SK-N-SH (cell line): ENCODE measurements around the gene SUN2. TPM values are rescaled to one million over a fixed set of nuclear protein-coding genes. Genes with fewer than 3 reads are reported as not detected.

Experiments used
- CTCF ChIA-PET: fragments of 300-600, 350-600 bp; formaldehyde crosslinking; extraction: SDS; loops from one replicate; lab custom pipeline; 2021; lab: Yijun Ruan, JAX
- POLR2A ChIA-PET: fragments of 350-600 bp; sonication (Branson Sonifier 250); formaldehyde crosslinking; extraction: SDS; loops from one replicate; lab custom pipeline; 2020; ENCODE audit warnings: antibody characterized with exemption, inconsistent platforms; lab: Yijun Ruan, JAX
- DNase-seq: peaks from one replicate; pipeline ENCODE4 v3.0.0; 2012
- H2AFZ ChIP-seq: fragments of 200-600 bp; sonication (generic); 2 replicates; pipeline ENCODE4 v1.8.1; 2016; ENCODE audit warnings: antibody characterized with exemption, mild to moderate bottlenecking, low read depth
- H3F3A ChIP-seq: fragments of 200-600 bp; sonication (generic); replicated peaks from 2 replicates; pipeline ENCODE3; 2016; ENCODE audit warnings: antibody characterized with exemption, mild to moderate bottlenecking; ENCODE audit not compliant: insufficient read depth
- H3K27ac ChIP-seq, 2 experiments: fragments of 200-500 bp in 1 of 2; fragments of 200-600 bp in 1 of 2; sonication (Bioruptor generic) in 1 of 2; sonication (generic), shearing (Covaris generic) in 1 of 2; 2 replicates each; pipeline versions ENCODE4 v1.5.1 to v1.6.1; 2014 to 2016; ENCODE audit warnings: low read depth in 2 of 2, inconsistent platforms in 1 of 2, low read length in 1 of 2, mild to moderate bottlenecking in 1 of 2, mixed read lengths in 1 of 2
- H3K27me3 ChIP-seq: fragments of 200-600 bp; sonication (generic), shearing (Covaris generic); 2 replicates; pipeline ENCODE4 v1.6.1; 2016; ENCODE audit warnings: mixed run types; ENCODE audit not compliant: insufficient read depth
- H3K36me3 ChIP-seq, 2 experiments: fragments of 200-500 bp in 1 of 2; fragments of 200-600 bp in 1 of 2; sonication (Bioruptor generic) in 1 of 2; sonication (generic) in 1 of 2; replicated peaks in 1 of 2; 2 replicates each; pipeline versions ENCODE3 to v1.5.1; 2014 to 2016; ENCODE audit warnings: low read length in 1 of 2, mild to moderate bottlenecking in 1 of 2; ENCODE audit not compliant: insufficient read depth in 2 of 2, control insufficient read depth in 1 of 2
- H3K4me1 ChIP-seq, 2 experiments: fragments of 200-500 bp in 1 of 2; fragments of 200-600 bp in 1 of 2; sonication (Bioruptor generic) in 1 of 2; sonication (generic), shearing (Covaris generic) in 1 of 2; 2 replicates each; pipeline versions ENCODE4 v1.5.1 to v1.6.1; 2014 to 2016; ENCODE audit warnings: low read depth in 1 of 2, low read length in 1 of 2, mixed run types in 1 of 2; ENCODE audit not compliant: insufficient read depth in 2 of 2, control insufficient read depth in 1 of 2
- H3K4me2 ChIP-seq: fragments of 200-600 bp; sonication (generic), shearing (Covaris generic); 2 replicates; pipeline ENCODE4 v1.6.1; 2017; ENCODE audit warnings: mixed run types
- H3K4me3 ChIP-seq, 2 experiments: fragments of 200-500 bp in 1 of 2; fragments of 200-600 bp in 1 of 2; sonication (Bioruptor generic) in 1 of 2; sonication (generic), shearing (Covaris generic) in 1 of 2; 2 replicates each; pipeline versions ENCODE4 v1.5.1 to v1.8.1; 2014 to 2016; ENCODE audit warnings: low read depth in 2 of 2, inconsistent platforms in 1 of 2, low read length in 1 of 2, mild to moderate bottlenecking in 1 of 2, mixed read lengths in 1 of 2, moderate library complexity in 1 of 2
- H3K79me2 ChIP-seq: fragments of 200-600 bp; sonication (generic); 2 replicates; pipeline ENCODE4 v1.8.1; 2017; ENCODE audit warnings: mild to moderate bottlenecking; ENCODE audit not compliant: insufficient read depth
- H3K9ac ChIP-seq: fragments of 200-600 bp; sonication (generic); 2 replicates; pipeline ENCODE4 v1.6.1; 2017; ENCODE audit warnings: mixed run types
- H3K9me2 ChIP-seq: fragments of 200-600 bp; sonication (generic); 2 replicates; pipeline ENCODE4 v1.6.1; 2017; ENCODE audit warnings: mixed run types
- H3K9me3 ChIP-seq: fragments of 200-600 bp; sonication (generic); 2 replicates; pipeline ENCODE4 v1.6.1; 2017; ENCODE audit warnings: mixed run types, mild to moderate bottlenecking, moderate library complexity
- H4K20me1 ChIP-seq: fragments of 200-600 bp; sonication (generic); 2 replicates; pipeline ENCODE4 v1.6.1; 2017; ENCODE audit warnings: mild to moderate bottlenecking, mixed run types; ENCODE audit not compliant: insufficient read depth
- CHD2 ChIP-seq: fragments of 150-350 bp; IDR thresholded peaks from 2 replicates; pipeline ENCODE4 v1.6.1; 2018; ENCODE audit warnings: low read length; ENCODE audit not compliant: partially characterized antibody
- EP300 ChIP-seq, 2 experiments: IDR thresholded peaks; 2 replicates each; pipeline versions ENCODE4 v1.4.0 to v1.6.1; 2012; ENCODE audit warnings: borderline replicate concordance in 1 of 2, low read depth in 1 of 2, low read length in 1 of 2
- EZH2phosphoT487 ChIP-seq: fragments of 200-600 bp; sonication (generic); IDR thresholded peaks from 2 replicates; pipeline ENCODE4 v1.6.1; 2017; ENCODE audit warnings: low read depth, mixed run types, mild to moderate bottlenecking, antibody characterized with exemption, moderate library complexity, borderline replicate concordance
- FOSL2 ChIP-seq: IDR thresholded peaks from 2 replicates; pipeline ENCODE4 v1.4.0; 2012; ENCODE audit warnings: low read depth, mild to moderate bottlenecking, moderate library complexity, borderline replicate concordance
- GABPA ChIP-seq: IDR thresholded peaks from 2 replicates; pipeline ENCODE4 v1.4.0; 2012; ENCODE audit warnings: low read depth, mild to moderate bottlenecking
- JUND ChIP-seq: IDR thresholded peaks from 2 replicates; pipeline ENCODE4 v1.4.0; 2012
- MAX ChIP-seq: IDR thresholded peaks from 2 replicates; pipeline ENCODE4 v1.4.0; 2012; ENCODE audit warnings: low read depth
- MEF2A ChIP-seq: IDR thresholded peaks from 2 replicates; pipeline ENCODE4 v1.4.0; 2012; ENCODE audit warnings: low read depth, borderline replicate concordance
- NFIC ChIP-seq: IDR thresholded peaks from 2 replicates; pipeline ENCODE4 v1.4.0; 2012; ENCODE audit warnings: borderline replicate concordance
- NRF1 ChIP-seq: IDR thresholded peaks from 2 replicates; pipeline ENCODE4 v1.6.1; 2012; ENCODE audit warnings: low read depth, mild to moderate bottlenecking, low read length
- POLR2AphosphoS5 ChIP-seq: IDR thresholded peaks from 2 replicates; pipeline ENCODE4 v1.6.1; 2012; ENCODE audit warnings: low read depth, low read length
- RCOR1 ChIP-seq: fragments of 150-350 bp; IDR thresholded peaks from 2 replicates; pipeline ENCODE4 v1.6.1; 2017; ENCODE audit warnings: antibody characterized with exemption, low read length
- RFX5 ChIP-seq: IDR thresholded peaks from 2 replicates; pipeline ENCODE4 v1.6.1; 2012; ENCODE audit warnings: mild to moderate bottlenecking, improper control_type of control experiment, low read length
- SMC3 ChIP-seq: IDR thresholded peaks from 2 replicates; pipeline ENCODE4 v1.6.1; 2012; ENCODE audit warnings: low read depth, low read length, improper control_type of control experiment
- ZBTB33 ChIP-seq: IDR thresholded peaks from 2 replicates; pipeline ENCODE4 v1.4.0; 2012; ENCODE audit warnings: low read depth, borderline replicate concordance
- WGBS: methylation state at CpG from one replicate; pipeline ENCODE4 v1.1.6; 2017; ENCODE audit warnings: low lambda C conversion rate; 5-methylcytosine and 5-hydroxymethylcytosine counted together
- polyA plus RNA-seq, 3 experiments: library from polyadenylated mRNA; depleted of rRNA; stranded (reverse); fragments of >200 nt; gene quantifications; 2 replicates each; pipeline ENCODE4 v1.2.3, GENCODE V29; 2012
- TF ChIP-seq, protein P1 (sequence below): fragments of 200-600 bp; sonication (generic); IDR thresholded peaks from 2 replicates; pipeline ENCODE4 v1.6.1; 2017; ENCODE audit warnings: antibody characterized with exemption, mild to moderate bottlenecking, moderate library complexity
- TF ChIP-seq, protein P2 (sequence below): fragments of 150-350 bp; IDR thresholded peaks from 2 replicates; pipeline ENCODE4 v1.6.1; 2017; ENCODE audit warnings: antibody characterized with exemption, low read length, low read depth, borderline replicate concordance
- TF ChIP-seq, protein P3 (sequence below): IDR thresholded peaks from 2 replicates; pipeline ENCODE4; 2012

SUN2 gene
- polyA plus RNA-seq, 1 of the 3 experiments (the other 2 are of a cell fraction), result 10.2 TPM

GRCh38 chr22:38730411-38730871 is 25.4 kb downstream of the SUN2 start (continued):
- no peak for TF ChIP-seq GABPA
- TF ChIP-seq, protein P1, sequence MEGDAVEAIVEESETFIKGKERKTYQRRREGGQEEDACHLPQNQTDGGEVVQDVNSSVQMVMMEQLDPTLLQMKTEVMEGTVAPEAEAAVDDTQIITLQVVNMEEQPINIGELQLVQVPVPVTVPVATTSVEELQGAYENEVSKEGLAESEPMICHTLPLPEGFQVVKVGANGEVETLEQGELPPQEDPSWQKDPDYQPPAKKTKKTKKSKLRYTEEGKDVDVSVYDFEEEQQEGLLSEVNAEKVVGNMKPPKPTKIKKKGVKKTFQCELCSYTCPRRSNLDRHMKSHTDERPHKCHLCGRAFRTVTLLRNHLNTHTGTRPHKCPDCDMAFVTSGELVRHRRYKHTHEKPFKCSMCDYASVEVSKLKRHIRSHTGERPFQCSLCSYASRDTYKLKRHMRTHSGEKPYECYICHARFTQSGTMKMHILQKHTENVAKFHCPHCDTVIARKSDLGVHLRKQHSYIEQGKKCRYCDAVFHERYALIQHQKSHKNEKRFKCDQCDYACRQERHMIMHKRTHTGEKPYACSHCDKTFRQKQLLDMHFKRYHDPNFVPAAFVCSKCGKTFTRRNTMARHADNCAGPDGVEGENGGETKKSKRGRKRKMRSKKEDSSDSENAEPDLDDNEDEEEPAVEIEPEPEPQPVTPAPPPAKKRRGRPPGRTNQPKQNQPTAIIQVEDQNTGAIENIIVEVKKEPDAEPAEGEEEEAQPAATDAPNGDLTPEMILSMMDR, result no peak
- TF ChIP-seq POLR2AphosphoS5, result no peak
- TF ChIP-seq FOSL2, result no peak
- no peak for TF ChIP-seq JUND

- CTCF ChIA-PET, result no interaction called here
- POLR2A ChIA-PET, result no interaction called here
Observed at GRCh38 chr22:38729946-38730345, 25.9 kb downstream of the SUN2 start.

GRCh38 chr22:38728871-38729796 is 26.7 kb downstream of the SUN2 start:
- Histone ChIP-seq H3K9me3 (no peaks in the 10 kb centered on the region), H4K20me1 (no peaks in the 10 kb centered on the region), H3K27me3 (no peaks in the 10 kb centered on the region), H3K79me2 (no peaks in the 10 kb centered on the region), H3K9me2 (no peaks in the 10 kb centered on the region), H3K4me3 (no peak overlapping the region), H3K36me3 (peaks cover 0 to 31% of the 10 kb centered on the region in 2 experiments), H2AFZ (no peak overlapping the region), H3K4me2 (no peak overlapping the region), H3F3A (no peaks in the 10 kb centered on the region), H3K4me1 (no peaks in the 10 kb centered on the region; a peak in 1 of 4 replicates), H3K9ac (no peak overlapping the region), H3K27ac (no peak overlapping the region)
- WGBS, result 92% methylated on average over 7 of the region's 18 CpGs
- ChIA-PET CTCF (no interaction called here), POLR2A (no interaction called here)
- no peak for DNase-seq
- TF ChIP-seq MEF2A (no peak), NRF1 (no peak), CHD2 (no peak), MAX (no peak), ZBTB33 (no peak), EZH2phosphoT487 (no peak), JUND (no peak), EP300 (IDR thresholded peaks at IDR 0.05; ENCODE audit: borderline replicate concordance in 1 of 2, low read depth in 1 of 2, low read length in 1 of 2) (no peak), RFX5 (no peak), RCOR1 (no peak)
- TF ChIP-seq, protein P2, sequence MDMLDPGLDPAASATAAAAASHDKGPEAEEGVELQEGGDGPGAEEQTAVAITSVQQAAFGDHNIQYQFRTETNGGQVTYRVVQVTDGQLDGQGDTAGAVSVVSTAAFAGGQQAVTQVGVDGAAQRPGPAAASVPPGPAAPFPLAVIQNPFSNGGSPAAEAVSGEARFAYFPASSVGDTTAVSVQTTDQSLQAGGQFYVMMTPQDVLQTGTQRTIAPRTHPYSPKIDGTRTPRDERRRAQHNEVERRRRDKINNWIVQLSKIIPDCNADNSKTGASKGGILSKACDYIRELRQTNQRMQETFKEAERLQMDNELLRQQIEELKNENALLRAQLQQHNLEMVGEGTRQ, result no peak
- TF ChIP-seq, protein P3, sequence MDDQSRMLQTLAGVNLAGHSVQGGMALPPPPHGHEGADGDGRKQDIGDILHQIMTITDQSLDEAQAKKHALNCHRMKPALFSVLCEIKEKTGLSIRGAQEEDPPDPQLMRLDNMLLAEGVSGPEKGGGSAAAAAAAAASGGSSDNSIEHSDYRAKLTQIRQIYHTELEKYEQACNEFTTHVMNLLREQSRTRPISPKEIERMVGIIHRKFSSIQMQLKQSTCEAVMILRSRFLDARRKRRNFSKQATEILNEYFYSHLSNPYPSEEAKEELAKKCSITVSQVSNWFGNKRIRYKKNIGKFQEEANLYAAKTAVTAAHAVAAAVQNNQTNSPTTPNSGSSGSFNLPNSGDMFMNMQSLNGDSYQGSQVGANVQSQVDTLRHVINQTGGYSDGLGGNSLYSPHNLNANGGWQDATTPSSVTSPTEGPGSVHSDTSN, result no peak

More at GRCh38 chr22:38729946-38730345, 25.9 kb downstream of the SUN2 start:
- no peaks in the 10 kb centered on the region for H3K9me3 ChIP-seq
- H4K20me1 ChIP-seq, result no peaks in the 10 kb centered on the region
- no peak for TF ChIP-seq NFIC
- TF ChIP-seq JUND, result no peak
- TF ChIP-seq SMC3, result no peak
- no peak for TF ChIP-seq MAX
- H3K4me3 ChIP-seq, result no peak overlapping the region
- no peaks in the 10 kb centered on the region for H3K9me2 ChIP-seq
- no peaks in the 10 kb centered on the region for H3K79me2 ChIP-seq
- H2AFZ ChIP-seq, result no peak overlapping the region
- H3K4me2 ChIP-seq, result no peak overlapping the region
- peaks cover 0 to 27% of the 10 kb centered on the region in 2 experiments for H3K36me3 ChIP-seq
- H3K27ac ChIP-seq, result no peak overlapping the region
- H3F3A ChIP-seq, result no peaks in the 10 kb centered on the region
- WGBS, result 100% methylated on average over 2 of the region's 6 CpGs
- no peaks in the 10 kb centered on the region for H3K27me3 ChIP-seq
- no peak overlapping the region for H3K9ac ChIP-seq
- no peaks in the 10 kb centered on the region; a peak in 1 of 4 replicates for H3K4me1 ChIP-seq
- DNase-seq, result no peak
